NCI-H2227 (cell line): ENCODE results near the gene IHH.

Experiments used
- DNase-seq: peaks from one replicate; lab custom pipeline; 2025; ENCODE audit not compliant: unreplicated experiment; lab: John Stamatoyannopoulos, UW

Gene IHH

DNA sequence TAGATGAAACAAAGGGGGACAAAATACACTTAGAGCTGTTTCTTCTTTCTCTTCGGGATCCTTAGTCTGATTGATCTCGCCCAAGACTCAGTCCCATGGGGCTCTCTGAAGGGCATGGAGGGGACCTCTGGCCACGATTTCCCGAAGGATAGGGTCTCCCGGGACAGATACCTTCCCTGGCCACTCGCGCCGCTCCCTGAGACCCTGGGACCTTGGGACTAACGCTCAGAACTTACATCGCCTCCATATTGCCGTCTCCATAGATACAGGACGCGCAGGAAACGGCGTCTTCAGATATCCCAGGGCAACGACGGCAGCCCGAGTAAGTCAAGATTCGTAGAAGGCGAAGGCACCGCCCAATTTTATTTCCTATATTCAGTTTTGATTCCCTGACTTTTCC, 19.5 kb downstream of the IHH start, which contains the start of gene CFAP65:
Gene CFAP65 (minus strand): TSS at position 265 of the 400 bp plus-strand sequence. CDS start 2,468 bp downstream, outside the sequence.
- peak; percentile 84 for DNase-seq

DNA sequence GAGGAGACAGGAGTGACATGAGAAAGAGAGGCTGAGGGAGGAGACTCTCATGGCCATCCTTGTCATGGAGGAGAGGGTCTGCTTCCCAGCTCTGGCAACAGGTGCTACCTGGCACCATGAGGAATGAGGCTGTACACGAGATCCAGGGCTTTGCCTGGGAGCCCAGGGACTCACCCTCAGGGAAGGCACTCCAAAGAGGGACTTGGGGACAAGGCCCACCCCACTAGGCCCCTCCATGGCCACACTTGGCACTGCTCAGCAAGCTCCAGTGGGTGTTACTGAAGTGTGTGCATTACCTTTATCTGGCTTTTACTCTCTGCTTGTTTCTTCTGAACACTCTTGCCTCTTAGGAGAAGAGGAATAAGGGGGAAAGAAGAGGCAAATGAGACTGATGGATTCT, 22.1 kb downstream of the IHH start:
- DNase-seq = no peak

DNA sequence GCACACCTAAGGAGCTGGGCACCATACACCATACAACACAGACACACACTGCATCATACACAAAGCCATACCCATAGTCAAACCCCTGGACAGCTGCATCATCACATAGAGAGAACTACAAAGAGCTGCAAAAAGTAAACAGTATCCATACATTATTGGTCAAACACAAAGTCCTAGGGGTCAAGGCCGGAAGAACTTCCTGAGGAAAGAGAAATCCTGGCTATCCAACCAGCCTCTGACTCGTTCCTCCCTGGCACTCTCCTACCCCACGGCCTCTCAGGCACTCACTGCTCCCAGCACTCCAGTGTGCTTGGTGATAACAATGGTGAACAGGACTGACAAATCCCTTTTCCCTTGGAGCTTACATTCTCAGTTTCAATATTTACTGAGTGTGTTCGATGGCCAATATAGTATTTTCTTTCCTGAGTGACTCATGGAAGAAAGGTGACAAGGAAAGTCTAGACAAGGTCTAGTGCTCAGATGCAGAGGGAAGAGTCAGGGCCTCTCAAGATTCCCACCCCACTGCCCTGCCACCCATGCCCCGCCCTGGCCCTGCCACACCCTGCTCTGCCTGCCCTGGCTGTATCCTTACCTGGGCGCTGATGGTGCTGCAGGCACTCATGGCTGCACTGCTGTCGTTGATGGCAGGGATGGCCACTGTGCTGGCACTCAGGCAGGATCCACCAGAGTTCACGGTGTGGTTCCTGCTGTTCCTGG, 22.8 kb downstream of the IHH start:
- no peak for DNase-seq

DNA sequence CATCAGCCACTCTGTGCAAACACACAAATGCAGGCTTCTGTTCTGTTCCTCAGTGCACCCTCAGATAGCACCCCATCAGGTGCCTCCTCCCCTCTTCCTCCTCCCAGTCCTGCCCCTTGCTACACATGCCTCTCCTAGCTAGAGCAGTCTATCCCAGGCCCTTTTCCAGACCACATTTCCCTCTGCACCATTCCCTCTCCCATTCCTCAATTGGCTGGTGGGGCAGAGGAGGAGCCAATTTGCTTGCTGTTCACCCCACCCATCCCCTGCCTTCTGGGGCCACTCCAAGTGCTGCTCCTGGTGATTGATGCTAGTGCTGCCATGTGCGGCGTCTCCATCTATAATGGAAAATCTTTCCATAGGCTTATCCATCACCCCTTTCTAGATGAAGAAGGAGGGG, 24.8 kb downstream of the IHH start:
- DNase-seq = no peak

DNA sequence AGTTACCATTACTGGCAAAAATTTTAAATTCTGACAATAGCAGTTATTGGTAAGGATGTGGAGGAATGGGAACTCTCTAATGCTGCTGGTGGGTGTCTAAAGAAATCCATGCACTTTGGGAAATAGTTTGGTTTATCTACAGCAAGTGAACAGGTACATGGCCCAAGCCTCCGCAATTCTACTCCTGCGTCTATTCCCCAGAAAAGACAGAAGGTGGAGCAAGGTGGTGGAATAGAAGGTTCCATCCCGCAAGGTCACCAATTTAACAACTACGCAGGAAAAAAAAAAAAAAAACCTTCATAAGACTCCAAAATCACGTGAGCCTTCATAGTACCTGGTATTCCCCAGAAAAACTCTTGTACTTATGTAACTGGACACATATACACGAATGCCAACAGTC, 25.9 kb downstream of the IHH start:
- DNase-seq = no peak

DNA sequence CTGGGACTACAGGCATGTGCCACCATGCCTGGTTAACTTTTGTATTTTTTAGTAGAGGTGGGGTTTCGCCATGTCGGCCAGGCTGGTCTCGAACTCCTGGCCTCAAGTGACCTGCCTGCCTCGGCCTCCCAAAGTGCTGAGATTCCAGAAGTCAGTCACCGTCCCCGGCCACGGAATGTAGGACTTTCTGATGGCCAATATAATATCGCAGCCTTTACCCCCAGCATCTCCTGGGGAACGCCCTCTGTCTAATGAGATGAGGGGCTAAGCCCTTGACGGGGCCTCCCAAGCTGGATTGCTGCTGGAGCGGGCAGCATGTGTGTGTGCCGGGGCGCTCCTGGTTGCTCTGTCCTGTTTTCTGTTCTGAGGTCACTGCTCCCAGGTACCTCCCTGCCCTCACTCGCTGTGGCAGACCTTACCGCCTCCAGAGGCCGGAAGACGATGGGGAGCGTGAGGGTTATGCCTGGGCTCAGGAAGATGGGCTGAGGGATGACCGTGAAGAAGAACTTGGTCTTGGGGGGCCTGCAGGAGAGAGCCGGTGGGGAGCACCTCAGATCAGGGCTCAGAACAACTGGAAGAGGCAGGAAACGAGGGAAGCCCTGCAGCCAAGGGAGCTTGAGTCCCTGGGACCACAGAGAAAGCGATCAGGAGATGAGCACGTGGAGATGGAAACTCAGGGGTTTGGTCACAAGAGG, 28.5 kb downstream of the IHH start:
- no peak for DNase-seq

DNA sequence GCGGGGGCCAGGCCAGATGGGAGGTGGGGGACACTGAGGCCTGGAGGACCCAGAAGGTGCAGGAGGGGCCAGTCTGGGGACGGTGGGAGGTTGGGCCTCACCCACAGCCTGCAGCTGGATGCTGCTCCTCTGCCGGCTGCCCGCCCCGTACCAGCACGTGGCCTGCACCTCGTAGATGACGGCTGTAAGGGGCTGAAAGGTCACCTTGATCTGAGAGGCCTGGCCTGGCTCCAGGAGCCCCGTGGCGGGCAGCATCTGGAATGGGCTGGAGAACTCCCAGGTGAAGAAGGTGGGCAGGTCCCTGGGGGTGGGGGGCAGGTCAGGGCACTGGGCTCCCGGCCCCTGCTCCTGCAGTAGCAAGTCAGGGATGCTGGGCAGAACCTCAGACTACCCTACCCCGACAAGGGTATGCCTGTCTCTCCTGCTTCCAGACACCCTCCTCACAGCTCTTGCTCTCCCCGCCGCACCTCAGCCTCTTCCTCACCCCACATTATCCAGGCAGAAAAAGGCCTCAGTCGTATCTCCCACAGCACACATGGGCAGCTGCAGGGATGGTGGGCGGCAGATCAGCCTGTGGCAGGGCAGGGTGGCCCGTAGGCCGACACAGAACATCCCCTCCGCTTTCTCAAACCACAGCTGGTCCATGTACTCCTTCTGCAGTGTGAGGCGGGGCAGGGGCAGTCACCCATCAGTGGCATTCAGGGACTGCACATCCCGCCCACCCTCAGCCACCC, 29.5 kb downstream of the IHH start:
- DNase-seq = no peak

DNA sequence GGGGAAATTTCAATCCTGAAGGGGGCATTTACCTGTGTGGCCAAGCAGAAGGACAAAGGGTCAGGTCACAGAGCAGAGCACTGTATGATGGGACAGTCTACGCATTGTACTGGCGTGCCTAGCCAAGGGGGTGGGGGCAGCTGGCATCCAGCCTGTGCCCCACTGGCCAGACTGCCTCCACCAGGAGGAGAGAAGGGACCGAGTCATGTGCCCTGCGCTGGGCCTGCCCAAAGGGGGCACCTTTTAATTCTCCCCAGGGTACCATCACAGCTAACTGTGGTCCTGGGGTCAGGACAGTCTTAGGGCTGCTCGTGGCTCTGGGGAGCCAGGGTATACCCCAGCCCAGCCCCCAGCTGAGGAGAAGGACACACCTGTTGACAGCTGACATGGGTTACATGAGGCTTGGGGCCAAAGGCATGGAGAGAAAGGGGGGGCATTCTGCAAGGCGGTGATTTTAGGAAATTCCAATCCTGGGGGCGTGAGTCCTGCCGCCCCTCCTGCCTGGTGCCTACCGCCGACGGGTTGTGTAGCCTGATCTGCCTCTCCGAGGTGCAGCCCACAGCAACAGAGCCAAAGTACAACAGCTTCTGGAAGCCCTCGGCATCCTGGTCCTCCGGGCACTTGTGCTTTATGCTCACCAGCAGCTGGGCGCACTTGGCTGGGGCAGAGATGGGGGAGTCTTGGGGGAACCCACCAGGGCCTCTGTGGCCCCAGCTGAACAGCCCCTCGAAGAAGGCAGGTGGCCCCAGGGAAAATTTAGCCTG, 30.4 kb downstream of the IHH start:
- no peak for DNase-seq

DNA sequence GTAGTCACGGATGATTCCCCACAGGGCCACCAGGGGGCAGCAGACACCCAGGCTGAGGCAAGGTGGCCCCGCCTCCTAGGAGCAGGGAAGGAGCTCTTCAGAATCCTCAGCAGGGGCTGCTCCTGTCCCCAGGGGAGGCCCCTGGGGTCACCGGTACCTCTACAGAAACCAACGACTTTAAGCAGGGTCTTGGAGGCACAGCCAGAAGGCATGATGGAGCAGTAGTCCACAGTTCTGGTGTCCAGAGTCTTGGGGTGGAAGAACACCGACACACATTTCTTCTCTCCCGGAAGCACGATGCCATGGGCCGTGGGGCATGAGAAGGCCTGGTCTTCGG, 30.9 kb downstream of the IHH start:
- DNase-seq = peak; percentile 89

DNA sequence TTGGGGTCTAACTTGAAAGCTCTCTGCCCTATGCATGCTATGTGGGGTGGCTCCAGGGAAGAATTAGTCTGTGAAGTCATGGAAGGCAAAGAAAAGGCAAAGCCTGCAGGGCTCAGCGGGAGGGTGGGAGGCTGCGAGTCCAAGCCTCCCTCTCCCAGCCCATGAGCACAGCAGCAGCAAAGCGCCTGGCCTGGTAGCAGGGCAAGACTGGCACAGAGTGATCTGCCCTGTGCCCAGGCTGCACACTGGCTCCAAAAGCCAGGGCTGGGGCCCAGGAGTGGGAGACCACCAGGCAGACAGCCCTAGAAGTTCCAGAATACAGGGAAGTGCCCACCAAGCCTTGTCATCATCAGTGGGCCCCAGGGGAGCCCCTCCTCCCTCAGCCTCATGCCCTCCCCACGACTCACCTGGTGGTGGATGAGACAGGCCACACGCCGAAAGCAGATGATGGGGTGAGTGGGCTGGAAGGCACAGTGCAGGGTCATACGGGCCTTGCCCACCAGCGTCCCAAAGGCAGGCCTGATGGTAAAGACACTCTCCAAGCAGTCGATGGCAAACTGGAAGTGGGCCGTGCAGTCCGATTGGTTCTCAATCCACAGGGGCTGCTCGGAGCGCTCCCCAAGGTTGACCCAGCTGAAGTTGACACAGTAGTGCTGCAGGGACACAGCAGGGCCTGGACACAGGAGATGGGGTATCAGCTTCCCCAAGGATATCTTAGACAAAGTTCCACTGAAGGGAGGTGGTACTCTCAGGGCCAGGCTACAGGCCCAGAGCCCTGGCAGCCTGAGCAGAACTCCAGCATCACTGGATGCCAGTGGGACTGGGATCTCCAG, 31.5 kb downstream of the IHH start:
- no peak for DNase-seq

DNA sequence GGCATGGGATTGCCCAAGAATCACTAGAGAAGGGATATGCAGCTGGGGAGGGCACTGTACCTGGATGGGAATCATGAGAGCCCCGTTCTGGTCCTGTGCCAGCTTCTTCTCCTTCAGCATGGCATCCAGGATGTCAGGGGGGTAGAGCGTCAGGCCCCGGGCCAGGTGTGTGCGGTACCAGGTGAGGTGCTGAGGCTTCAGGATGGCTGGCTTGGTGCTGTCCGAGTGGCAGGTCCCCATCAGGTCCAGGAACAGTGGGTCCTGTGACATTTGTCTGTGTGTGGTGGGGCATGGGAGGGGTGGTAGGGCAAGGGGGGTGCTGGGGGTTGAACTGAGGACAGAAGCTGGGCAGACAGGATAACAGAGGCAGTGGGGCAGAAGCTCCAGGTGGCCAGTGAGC, 32.6 kb downstream of the IHH start:
- DNase-seq = no peak

DNA sequence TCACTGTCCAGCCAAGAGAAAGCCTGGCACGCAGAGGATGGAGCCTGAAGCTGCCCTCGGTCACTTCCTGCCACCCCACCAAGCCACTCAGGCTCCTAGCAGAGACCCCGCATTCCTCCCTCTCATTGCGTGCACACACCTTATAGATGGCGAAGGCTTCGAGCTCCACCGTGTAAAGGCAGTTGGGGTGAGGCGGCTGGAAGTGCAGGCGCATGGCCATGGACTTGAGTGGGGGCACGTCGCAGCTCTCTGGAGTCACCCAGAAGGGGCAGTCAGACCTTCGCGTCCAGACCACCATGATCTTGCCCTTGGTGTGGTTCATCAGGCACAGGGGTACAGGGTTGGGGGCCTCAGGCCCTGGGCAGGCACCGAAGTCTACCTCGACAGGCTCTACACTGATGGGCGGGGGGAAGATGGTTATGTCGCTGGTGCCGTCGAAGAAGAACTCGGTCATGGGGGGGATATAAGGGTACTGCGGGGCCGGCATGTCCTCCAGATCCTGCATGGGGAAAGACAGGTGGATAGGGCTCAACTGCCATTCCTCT, 33.1 kb downstream of the IHH start:
- no peak for DNase-seq

DNA sequence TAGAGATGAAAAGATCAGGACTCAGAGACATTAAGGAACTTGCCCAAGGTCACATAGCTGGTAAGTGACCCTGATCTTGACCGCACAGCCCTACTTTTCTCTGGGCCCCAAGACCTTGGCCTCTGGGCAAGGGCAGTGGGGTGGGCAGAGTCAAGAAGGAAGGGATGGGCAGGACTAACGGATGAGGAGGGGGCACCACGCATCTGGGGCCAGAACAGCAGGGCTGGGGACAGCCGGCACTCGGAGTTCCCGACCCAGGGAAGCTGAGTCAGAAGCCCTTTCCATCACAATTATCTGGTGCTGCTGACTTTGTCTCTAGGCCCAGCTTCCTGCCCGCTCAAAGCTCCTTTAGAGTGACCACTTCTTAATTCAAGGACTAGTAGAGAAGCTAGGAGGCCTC, 33.8 kb downstream of the IHH start:
- no peak for DNase-seq

DNA sequence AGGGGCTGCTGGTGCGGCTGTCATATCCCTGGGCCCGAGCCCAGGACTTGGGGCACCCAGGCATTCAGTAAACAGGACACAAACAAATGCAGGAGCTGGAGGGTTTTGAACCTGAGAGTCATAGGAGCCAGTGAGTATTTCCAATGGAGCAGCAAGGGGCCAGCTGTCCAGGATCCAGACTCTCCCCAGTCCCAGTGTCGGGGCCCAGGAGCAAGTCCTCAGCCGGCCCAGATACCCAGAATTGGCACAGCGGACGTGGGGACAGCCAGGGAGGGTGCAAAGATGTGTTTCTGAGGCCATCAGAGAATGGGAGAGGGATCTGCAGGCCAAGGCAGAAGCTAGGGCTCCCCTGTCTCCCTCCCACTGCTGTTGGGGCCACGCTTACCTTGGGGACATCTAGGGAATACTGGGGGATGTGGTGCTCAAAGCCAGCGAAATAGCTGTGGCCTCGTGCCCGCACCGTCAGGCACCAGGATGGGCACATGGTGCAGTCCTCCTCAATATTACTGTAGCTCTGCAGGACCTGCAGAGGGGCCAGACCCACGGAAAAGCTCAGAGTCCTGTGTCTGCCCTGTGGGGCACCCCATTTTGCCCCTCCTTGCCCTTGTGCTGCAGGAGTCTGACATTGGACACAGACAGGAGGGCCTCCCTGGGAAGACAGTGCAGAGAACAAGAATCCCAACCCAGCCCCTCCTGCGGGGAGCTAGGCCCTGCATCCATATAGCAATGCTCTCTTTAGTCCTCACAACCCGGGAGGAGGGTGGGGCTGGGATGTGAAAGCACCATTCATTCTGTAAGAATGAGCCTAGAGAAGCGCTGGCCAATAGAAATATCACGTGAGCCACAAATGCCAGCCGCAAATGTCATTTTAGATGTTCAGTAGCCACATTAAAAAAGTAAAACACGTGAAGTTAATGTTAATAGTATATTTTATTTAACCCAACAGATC, 34.8 kb downstream of the IHH start:
- DNase-seq = no peak

DNA sequence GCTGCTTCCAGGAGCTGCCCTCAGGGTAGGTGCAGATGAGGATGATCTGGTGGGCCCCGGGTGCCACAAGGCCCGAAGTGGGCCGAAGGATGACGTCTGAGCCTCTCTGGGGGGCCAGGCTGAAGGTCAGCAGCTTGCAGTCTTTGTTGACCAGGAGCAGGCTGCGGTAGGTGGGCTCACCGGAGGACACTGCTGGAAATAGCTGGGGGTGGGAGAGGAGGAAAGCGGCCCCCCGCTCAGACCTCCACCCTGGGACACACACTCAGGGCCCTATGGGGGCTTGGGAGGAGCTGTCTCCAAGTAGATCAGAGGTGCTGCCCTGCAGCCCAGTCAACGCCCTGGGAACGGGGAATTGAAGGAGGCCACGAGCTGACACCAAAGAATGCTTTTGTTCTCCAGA, 36.7 kb downstream of the IHH start:
- DNase-seq = no peak

DNA sequence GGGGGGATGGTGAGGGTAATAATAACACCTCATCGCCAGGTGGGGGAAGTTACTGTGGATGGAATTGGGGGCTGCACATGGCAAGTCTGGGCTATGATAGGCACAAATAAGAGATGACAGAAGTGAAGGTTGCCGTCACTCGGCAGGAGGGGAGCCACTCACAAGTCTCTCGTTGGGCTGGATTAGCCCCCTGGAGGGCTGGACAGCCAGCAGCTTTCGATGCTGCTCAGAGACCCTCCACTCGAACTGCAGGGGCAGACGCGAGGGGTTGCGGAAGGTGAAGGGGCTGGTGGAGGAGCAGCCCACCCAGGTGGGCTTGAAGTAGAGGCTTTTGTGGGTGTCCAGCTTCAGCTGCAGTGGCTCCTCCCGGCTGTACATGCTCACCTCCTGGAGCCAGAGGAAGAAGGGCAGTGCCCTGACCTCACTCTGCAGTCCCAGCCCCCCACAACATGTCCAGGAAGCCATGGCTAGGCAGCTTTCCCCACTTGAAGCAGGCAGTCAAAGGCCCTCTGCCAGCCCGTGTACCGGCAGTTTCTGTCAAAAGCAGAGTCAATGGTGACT, 37.6 kb downstream of the IHH start:
- no peak for DNase-seq

DNA sequence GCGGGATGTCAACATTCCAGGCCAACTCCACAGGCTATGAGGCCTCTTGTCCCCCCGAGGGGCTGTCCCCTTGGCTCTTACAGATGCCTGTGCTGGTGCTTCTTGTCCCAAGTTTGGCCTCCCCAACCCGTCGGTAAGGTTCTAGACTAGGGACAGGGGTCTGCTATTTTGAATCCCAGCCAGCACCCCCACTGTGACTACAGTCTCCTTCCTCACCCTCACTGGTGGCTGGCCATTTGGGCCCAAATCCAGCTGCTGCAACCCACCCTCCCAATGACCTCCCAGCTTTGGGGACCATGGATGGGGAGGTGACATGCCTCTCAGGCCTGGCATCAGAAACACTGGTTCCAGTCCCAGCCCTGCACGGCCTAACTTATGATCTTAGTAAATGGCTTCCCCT, 38.1 kb downstream of the IHH start:
- DNase-seq = no peak

DNA sequence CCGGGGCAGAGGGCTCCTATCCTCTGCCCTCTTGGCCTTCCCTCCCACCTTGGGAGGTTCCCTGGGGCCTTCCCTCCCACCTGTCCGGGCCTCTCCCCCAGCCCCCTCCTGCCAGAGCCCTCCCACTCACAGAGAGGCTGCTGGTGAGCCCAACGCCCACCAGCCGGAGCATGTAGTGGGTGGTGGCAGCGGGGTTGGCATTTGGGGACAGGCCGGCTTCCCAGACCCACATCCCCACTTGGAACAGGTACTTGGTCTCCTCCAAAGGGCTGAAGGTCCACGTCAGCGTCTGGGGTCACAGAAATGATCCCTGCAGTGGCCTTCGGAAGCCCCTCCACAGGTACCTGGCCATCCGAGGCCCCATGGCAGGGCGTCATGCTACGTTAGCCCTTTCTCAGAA, 38.7 kb downstream of the IHH start:
- DNase-seq = no peak

DNA sequence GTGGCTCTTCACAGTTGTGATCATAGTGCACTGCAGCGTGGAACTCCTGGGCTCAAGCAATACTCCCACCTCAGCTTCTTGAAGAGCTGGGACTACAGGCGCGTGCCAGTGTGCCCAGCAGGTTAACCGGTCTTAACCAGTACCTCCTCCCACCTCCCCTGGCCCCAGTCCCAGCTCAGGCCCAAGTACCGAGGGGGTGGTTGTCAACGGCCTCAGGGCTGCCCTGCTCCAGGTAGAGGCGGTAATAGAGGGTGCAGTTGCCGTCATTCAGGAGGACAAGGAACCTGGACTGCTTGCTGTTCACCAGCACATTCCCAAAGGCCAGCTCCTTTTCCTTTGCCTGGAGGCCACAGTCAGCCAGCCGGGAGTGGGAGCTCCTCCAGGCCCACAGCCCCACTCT, 39.1 kb downstream of the IHH start:
- DNase-seq = no peak
